GM19193 (cell line): ENCODE results near the gene VPS37B.

Experiments used
- POLR2A ChIP-seq: IDR thresholded peaks from 4 replicates; pipeline ENCODE4 v1.6.1; 2011; ENCODE audit not compliant: insufficient read depth, insufficient read length; ENCODE audit errors: extremely low read depth

VPS37B gene, protein sequence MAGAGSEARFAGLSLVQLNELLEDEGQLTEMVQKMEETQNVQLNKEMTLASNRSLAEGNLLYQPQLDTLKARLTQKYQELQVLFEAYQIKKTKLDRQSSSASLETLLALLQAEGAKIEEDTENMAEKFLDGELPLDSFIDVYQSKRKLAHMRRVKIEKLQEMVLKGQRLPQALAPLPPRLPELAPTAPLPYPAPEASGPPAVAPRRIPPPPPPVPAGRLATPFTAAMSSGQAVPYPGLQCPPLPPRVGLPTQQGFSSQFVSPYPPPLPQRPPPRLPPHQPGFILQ

DNA sequence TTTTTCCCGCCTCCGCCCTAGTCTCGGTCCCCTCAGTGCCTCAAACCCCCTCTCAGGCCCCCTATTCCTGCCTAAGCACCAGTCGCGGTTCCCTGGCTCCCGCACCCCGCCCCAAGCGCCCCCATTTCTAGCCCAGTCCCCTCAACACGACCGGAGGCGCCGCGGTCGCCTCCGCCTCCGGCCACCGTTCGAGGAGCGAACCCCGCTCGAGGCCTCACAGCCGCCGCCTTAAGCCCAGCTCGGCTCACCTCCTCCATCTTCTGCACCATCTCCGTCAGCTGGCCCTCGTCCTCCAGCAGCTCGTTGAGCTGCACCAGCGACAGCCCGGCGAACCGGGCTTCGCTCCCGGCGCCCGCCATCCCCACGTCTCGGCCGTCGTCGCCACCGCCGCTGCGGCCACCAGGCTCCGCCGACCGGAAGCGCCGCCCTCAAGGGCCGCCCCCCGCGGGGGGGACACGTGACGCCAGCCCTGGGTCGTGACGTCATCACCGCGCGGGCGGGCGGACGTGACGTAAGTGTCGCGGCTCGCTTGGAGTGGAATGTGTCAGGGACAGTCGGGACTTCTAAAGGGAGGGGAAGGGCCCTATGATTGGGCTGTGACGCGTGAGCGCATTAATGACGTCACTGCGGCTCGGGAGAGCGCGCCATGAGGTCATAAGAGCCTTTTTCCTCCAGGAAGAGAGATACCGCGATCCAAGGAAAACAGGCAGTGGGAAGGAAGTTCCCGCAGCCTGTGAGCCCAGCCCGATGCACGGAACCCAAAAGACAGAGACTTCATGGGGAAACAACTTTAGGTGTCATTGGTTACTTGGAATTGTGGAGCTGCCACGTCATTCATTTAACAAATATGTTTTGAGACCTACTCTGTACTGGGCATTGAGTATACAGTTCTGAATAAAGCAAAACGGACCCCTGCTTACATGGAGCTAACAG is at the start of gene VPS37B:
Gene VPS37B (minus strand): TSS at position 421 of the 933 bp plus-strand sequence. CDS start 62 bp downstream, at position 359.
- TF ChIP-seq POLR2A = peak; percentile 91

DNA sequence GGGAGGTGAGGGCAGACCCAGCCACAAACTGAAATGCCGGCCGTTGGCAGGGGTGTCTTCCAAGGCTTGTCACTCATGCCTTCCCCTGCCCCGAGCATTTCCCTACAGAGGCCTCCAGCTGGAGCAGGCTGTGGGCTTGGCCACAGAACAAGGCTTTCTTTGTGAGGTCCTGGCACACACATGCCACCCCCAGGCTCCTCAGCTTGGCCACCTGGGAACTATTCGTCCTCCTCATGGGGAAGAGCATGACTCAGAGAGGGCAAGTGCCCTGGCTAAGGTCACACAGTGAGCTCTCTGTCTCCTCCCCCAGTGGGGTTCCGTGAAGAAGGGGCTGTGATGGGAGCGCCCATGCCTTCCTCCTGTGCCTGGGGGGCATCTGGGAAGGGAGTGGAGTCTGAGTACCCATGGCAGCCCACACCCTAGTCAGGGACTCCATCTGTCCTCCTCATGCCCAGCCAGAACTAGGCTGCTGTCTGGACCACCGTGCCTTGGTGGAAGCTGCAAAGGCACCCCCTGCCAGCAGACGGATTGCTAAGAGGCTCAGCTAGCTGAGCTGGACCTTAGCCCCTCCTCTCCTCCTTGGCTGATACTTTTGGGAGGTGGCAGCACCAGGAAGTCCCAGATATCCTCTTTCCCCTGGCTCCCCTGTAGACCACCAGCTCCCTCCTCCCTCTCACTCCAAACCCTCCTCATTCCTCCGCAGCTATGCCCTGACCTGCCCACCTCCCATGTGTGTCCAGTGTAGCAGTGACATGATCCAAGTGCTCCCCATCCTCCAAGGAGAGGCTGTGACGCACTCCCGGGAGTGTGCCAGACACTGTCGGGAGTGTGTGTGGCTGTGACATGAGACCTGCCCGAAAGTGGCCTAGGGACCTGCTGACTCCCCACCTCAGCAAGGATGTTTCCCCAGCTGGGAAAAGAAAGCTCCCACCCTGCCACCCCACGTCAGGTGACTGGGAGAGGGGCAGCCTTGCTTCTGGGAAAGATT is 49.0 kb upstream of the VPS37B start:
- no peak for TF ChIP-seq POLR2A

DNA sequence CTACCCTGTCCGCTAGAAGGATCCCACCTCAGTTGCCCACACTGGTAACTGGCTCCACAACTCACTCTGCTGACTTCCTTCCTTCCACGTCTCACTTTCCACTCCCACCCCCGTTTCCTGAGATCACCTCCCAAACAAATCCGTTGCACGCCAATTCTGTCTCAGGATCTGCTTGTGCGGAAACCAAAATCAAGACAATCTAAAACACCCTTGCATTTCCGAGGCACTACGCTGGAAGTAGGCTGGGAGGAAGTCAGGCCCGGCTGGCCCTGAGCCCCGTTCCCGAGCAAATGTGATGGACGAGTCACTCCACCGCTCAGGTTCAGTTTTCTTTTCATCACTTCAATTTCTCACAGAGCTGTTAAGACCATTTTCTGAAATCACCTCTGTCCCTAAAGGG is 47.3 kb upstream of the VPS37B start:
- TF ChIP-seq POLR2A = no peak

DNA sequence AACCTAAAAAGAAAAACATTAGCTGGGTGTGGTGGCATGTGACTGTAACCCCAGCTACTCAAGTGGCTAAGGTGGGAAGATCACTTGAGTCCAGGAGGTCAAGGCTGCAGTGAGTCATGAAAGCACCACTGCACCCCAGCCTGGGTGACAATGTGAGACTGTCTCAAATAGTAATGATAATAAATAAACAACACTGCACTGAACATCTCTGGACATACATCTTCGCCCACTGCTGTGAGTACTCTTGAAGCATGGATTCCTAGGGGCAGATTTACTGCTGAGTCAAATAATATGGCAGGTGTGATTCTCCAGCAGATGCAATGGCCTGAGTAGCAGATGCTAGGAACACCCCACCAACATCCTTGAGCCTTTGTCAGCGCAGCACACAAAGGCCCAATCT is 46.7 kb upstream of the VPS37B start:
- TF ChIP-seq POLR2A = no peak

DNA sequence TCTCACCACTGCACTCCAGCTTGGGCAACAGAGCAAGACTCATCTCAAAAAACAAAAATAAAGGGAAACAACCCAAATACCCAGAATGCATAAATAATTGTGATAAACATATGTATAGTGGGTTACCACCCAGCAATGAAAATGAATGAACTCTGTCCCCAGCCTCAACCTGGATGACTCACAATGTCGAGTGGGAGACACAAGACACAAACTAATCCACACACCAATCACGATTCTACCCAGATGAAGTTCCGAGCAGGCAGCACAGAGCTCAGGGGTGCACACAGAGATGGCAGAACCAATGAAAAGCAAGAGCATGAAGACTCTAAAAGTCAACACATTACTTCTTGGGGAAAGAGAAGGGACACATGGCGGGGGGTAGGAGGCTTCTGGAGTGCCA is 43.2 kb upstream of the VPS37B start:
- TF ChIP-seq POLR2A = no peak

DNA sequence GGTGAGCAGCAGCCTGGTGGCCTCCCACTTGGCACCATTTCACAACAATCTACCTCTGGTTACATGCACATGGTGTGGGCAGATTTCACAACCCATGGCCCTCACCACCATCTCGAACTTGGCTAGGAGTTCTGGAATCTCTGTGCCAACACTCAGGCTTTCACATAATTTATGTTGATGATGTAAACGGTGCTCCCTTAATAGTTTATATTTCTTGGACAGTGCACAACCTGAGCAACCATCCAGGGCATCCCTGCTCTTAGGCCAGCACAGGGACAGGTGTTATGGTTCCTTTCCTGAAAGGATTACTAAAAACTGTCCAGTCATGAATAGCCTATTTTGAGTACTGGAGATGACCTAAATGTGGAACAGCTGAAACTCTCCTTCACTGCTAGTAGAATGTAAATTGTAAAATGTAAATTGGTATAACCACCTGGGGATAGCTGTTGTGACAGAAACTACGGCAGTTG is 41.7 kb upstream of the VPS37B start:
- no peak for TF ChIP-seq POLR2A

DNA sequence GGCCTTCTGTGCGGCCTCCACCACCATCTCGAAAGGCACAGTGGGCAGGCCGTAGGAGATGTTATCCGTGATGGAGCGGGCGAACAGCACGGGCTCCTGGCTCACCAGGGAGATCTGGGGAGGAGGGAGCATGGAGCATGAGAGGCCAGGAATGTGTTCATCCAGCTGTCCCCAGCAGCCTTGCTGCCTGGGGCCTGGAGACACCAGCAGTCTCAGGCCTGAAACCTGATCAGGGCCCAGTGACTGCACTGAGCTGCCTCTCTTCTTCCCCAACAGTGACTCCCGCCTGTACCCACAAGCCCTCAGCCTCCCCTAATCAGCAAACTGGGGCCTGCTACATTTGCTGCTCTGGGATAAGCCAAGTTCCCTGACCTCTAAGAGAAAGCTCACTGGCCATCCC is 39.4 kb upstream of the VPS37B start:
- TF ChIP-seq POLR2A = no peak

DNA sequence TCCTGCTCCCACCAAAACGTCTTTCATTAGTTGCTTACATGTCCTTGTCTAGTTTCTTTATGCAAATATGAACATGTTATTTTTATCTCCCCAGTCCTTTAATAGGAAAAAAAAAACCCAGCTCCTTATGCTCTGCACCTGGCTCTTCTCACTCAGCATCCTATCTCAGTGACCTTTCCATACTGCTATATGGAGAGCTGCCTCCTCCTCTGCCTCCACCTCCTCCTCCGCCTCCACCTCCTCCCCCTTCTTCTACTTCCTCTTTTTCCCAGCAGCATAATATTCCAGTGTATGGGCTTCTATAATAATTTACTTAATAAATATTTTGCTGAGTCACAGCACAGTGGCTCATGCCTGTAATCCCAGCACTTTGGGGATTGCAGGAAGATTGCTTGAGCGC is 38.8 kb upstream of the VPS37B start:
- TF ChIP-seq POLR2A = no peak

DNA sequence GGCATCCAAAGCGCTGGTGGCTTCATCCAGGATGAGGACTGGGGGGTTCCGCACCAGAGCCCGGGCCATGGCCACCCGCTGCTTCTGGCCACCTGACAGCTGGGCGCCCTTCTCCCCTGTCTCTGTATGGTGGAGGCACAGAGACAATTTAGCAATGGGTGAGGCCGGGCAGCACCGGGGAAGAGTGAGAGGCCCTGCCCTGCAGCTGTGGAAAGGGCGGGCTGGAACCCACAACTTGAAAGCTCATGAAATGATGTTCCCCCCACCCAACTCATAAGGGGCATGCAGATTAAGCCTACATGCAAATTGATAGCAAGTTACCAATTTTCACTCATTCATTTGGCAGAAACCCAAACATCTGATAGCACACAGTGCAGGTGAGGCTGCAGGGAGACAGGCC is 36.3 kb upstream of the VPS37B start:
- no peak for TF ChIP-seq POLR2A

DNA sequence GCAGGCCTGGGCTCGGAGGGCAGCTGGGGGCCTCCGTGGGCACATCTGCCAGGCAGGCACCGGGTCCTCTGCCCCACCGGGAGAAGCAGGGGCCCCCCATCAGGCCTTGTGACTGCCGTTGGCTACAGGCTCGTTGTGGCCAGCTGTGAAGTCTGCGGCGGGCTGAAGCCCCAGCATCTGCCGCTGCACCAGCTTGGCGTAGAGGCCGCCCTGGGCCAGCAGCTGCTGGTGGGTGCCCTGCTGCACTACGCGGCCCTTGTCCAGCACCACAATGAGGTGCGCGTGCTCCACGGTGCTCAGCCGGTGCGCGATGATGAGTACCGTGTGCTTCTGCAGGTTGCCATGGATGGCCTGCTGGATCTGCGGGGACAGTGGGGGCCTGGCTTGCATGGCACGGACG is 33.9 kb upstream of the VPS37B start:
- no peak for TF ChIP-seq POLR2A

DNA sequence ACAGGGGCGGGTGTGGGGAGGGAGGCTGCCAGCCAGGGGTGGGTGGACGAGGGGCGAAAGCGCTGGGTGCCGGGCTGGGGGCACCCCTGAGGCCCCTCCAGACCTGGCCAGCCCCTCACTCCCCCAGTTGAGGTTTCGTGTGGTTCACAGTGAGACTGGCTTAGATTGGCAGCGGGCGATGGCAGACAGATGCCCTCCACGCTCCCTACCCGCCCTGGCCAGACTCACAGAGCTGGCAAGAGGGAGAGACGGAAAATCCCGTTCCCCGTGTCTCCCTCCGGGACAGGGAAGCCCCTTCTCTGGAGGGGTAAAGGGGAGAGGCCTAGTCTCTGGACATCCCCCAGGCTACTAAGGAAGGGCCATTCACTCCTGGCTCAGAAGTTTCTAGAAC is 33.2 kb upstream of the VPS37B start:
- TF ChIP-seq POLR2A = no peak

DNA sequence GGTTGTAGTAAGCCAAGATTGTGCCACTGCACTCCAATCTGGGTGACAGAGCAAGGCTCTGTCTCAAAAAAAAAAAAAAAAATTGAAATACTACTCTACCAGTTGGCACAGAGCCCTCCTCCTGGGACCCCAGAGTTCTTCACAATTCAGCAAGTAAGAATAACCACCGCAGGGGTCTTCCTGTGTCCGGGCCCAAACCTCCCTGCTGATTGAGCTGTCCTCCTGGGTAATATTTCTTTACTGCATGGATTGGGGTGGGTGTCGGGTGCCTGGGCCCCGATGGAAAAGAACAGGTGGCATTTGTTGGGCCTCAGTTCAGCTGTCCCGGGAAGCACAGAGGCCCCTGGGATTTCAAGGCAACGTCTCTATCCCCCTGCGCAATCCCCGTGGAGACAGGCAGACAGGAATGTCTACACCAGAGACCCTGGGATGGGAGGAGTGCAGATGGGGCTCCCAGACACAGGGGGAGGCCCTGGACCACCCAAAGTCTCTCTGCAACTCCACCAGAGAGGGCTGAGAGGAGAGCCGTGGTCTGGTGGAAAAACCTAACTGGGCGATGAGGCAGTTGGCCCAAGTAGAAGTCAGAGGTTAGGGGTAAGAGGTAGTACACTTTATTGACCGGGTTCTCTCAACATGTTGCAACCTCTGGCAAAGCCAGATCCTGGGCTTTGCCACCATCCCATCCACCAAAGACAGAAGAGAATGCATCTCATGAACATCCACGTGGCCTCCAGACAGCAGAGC is 32.7 kb upstream of the VPS37B start:
- TF ChIP-seq POLR2A = no peak

DNA sequence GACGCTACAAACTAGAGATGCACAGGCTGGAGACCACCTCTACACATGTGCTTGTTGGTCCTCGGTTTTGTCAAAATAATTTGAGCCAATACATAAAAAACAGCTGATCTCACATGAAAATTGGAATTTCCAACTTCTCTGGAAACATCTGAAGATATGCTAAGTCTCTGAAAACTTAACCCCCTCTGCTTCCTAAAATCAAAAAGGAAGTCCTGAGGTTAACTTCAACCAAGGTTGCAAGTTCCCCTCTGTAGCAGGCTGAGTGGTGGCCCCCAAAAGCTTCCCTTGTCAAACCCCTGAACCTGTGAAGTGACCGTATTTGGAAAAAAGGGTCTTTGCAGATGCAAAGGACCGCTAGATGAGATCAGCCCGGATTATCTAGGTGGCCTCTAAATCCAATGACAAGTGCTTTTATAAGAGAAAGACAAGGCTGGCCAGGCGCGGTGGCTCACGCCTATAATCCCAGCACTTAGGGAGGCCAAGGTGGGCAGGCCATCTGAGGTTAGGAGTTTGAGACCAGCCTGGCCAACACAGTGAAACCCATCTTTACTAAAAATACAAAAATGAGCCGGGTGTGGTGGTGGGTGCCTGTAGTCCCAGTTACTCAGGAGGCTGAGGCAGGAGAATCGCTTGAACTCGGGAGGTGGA is 32.0 kb upstream of the VPS37B start:
- TF ChIP-seq POLR2A = no peak
